Prostate gland (tissue), 2 donors: ENCODE measurements around the gene ANKRD6. TPM values are rescaled to one million over a fixed set of nuclear protein-coding genes. Genes with fewer than 3 reads are reported as not detected.

Experiments used
- DNase-seq: peaks from one replicate; pipeline ENCODE4 v3.0.0-alpha.2; 2019; ENCODE audit warnings: low spot score
- H3K27ac ChIP-seq, 2 donors: fragments of 200-600 bp; sonication (generic); 2 replicates each; pipeline ENCODE4 v1.5.1; 2017 to 2019
- H3K27me3 ChIP-seq: fragments of 200-600 bp; sonication (generic); replicated peaks from 2 replicates; pipeline ENCODE4 v1.5.1; 2019; ENCODE audit not compliant: insufficient read depth
- H3K36me3 ChIP-seq, 2 donors: fragments of 200-600 bp; sonication (generic); 1 replicate in 1 of 2; 2 replicates in 1 of 2; pipeline versions ENCODE4 v1.5.1 to v1.8.1; 2017 to 2019
- H3K4me1 ChIP-seq: fragments of 200-600 bp; sonication (generic); replicated peaks from 2 replicates; pipeline ENCODE4 v1.5.1; 2019
- H3K4me3 ChIP-seq, 2 donors: fragments of 200-600 bp; sonication (generic); 2 replicates each; pipeline ENCODE4 v1.5.1; 2017 to 2019
- H3K9me3 ChIP-seq: fragments of 200-600 bp; sonication (generic); 2 replicates; pipeline ENCODE4 v1.5.1; 2017
- POLR2A ChIP-seq: fragments of 450-650 bp; IDR thresholded peaks from one replicate; pipeline ENCODE4 v1.6.1; 2016; ENCODE audit warnings: antibody characterized with exemption, mild to moderate bottlenecking
- POLR2AphosphoS5 ChIP-seq: sonication (generic); formaldehyde crosslinking; IDR thresholded peaks from one replicate; pipeline ENCODE4 v1.6.1; 2017; ENCODE audit warnings: antibody characterized with exemption
- WGBS: methylation state at CpG from one replicate; pipeline ENCODE4 v1.1.5; 2018; 5-methylcytosine and 5-hydroxymethylcytosine counted together
- intact Hi-C: fragments of 100-400 bp; cut with DNase I; formaldehyde crosslinking; loops from one replicate; pipeline ENCODE4 v1.14.2; 2022
- total RNA-seq, 2 donors: library from RNA; depleted of rRNA; stranded (reverse); fragments of >200 nt; gene quantifications; one replicate each; pipeline ENCODE4 v1.1.0, GENCODE V29; 2016
- TF ChIP-seq, protein P1 (sequence below), 4 experiments: fragments of 200-600 bp in 2 of 4; fragments of 450-650 bp in 2 of 4; sonication (generic) in 2 of 4; IDR thresholded peaks; 1 replicate in 3 of 4; 2 replicates in 1 of 4; pipeline ENCODE4 v1.5.1; 2016 to 2019; ENCODE audit warnings: antibody characterized with exemption in 4 of 4, mild to moderate bottlenecking in 2 of 4, moderate library complexity in 2 of 4

The ANKRD6 gene
- total RNA-seq, 2 donors from 2014 or later = 11.9 to 30.9 TPM

DNA sequence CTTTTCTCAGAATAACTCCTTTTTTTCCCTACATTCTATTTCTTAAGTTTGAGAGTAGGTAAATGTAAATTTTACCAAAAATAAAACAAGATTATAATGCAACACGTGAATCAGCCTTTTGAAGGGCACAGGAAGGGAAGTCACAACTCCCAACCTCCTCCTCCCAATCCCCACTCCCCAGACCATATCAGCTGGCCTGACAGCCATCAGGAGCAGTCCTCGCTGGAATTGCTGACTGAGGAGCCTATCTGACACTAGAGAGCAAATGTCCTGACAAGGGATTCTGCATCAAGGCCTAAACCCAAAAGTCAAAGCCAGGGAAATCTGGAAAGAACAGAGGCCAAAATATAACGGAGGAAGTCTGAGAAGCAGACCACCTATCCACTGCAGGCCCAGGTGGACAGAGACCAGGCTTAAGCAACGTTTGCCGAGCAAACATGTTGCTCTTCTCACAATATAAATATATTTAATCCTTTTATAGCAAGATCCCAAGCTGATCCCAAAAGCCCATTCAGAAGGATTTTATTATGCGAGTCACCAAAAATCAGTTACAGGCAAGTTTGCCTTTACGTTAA is 23.4 kb upstream of the ANKRD6 start:
- intact Hi-C loops = no loop called here
- H3K27ac ChIP-seq = peak overlapping the region in 1 of 2 donors; percentile 21
- DNase-seq = no peak
- H3K36me3 ChIP-seq = no peaks in the 10 kb centered on the region
- no peaks in the 10 kb centered on the region for H3K27me3 ChIP-seq
- no peaks in the 10 kb centered on the region for H3K4me1 ChIP-seq
- H3K9me3 ChIP-seq = no peaks in the 10 kb centered on the region
- H3K4me3 ChIP-seq = no peak overlapping the region
- TF ChIP-seq POLR2AphosphoS5 = no peak
- no peak for TF ChIP-seq POLR2A
- TF ChIP-seq, protein P1, sequence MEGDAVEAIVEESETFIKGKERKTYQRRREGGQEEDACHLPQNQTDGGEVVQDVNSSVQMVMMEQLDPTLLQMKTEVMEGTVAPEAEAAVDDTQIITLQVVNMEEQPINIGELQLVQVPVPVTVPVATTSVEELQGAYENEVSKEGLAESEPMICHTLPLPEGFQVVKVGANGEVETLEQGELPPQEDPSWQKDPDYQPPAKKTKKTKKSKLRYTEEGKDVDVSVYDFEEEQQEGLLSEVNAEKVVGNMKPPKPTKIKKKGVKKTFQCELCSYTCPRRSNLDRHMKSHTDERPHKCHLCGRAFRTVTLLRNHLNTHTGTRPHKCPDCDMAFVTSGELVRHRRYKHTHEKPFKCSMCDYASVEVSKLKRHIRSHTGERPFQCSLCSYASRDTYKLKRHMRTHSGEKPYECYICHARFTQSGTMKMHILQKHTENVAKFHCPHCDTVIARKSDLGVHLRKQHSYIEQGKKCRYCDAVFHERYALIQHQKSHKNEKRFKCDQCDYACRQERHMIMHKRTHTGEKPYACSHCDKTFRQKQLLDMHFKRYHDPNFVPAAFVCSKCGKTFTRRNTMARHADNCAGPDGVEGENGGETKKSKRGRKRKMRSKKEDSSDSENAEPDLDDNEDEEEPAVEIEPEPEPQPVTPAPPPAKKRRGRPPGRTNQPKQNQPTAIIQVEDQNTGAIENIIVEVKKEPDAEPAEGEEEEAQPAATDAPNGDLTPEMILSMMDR (IDR thresholded peaks at IDR 0.05) = no peak
- 80% methylated on average over 7 of the region's 7 CpGs for WGBS

DNA sequence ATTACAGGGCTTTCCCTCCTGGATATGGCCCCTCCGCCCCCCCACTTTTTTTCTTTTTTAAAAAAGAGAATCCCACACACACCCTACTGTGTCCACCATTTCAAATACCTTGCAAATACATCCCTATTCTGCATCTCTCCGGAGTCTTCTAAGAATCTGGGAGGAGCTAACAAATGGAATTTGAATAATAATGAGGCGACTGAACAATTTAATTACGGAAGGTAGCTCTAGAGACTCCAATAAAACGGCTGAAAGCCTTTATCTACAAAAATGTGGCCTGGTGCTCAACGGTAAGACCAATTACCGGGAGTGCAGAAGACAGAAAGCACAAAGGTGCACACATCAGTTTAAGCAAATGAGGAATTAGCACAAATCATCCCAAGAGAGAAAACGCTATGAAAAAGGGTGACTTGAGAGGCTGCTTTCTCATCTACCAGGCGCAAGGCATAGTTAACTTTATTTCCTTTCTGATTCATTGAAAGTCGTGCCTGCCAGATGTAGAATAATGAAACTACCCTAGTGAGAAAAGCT is 22.7 kb upstream of the ANKRD6 start:
- no peaks in the 10 kb centered on the region for H3K9me3 ChIP-seq
- intact Hi-C loops = no loop called here
- no peaks in the 10 kb centered on the region for H3K27me3 ChIP-seq
- no peak for DNase-seq
- no peak overlapping the region for H3K4me3 ChIP-seq
- H3K36me3 ChIP-seq = no peaks in the 10 kb centered on the region
- TF ChIP-seq, protein P1 (IDR thresholded peaks at IDR 0.05) = no peak
- no peak for TF ChIP-seq POLR2A
- TF ChIP-seq POLR2AphosphoS5 = no peak
- H3K27ac ChIP-seq = peak overlapping the region in 1 of 2 donors; percentile 21
- 55% methylated on average over 10 of the region's 10 CpGs for WGBS
- H3K4me1 ChIP-seq = no peaks in the 10 kb centered on the region

DNA sequence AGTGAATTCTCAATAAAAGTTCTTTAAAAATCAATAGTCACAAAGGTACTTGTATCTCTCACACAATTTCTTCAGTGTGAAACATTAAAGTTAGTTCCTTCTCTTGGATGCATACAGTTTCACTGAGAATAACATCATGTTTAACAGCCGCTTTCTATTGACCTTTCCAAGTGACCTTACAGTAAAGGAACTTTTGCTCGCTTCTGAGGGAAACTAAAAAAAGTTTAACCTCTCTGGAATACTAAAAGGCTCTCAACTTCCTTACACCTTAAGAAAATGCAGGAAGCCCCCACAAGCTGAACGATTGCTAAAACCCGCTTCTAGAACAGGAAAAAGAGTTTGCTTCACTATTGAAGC is 22.2 kb upstream of the ANKRD6 start:
- WGBS = 31% methylated on average over 4 of the region's 4 CpGs
- TF ChIP-seq, protein P1 (IDR thresholded peaks at IDR 0.05) = no peak
- TF ChIP-seq POLR2A (no peak), POLR2AphosphoS5 (no peak)
- peak overlapping the region; percentile 79 to 82 for H3K4me3 ChIP-seq
- DNase-seq = no peak
- no peaks in the 10 kb centered on the region for H3K27me3 ChIP-seq
- intact Hi-C loops = no loop called here
- H3K4me1 ChIP-seq = no peaks in the 10 kb centered on the region
- peak overlapping the region; percentile 77 to 84 for H3K27ac ChIP-seq
- H3K36me3 ChIP-seq = no peaks in the 10 kb centered on the region
- no peaks in the 10 kb centered on the region for H3K9me3 ChIP-seq

DNA sequence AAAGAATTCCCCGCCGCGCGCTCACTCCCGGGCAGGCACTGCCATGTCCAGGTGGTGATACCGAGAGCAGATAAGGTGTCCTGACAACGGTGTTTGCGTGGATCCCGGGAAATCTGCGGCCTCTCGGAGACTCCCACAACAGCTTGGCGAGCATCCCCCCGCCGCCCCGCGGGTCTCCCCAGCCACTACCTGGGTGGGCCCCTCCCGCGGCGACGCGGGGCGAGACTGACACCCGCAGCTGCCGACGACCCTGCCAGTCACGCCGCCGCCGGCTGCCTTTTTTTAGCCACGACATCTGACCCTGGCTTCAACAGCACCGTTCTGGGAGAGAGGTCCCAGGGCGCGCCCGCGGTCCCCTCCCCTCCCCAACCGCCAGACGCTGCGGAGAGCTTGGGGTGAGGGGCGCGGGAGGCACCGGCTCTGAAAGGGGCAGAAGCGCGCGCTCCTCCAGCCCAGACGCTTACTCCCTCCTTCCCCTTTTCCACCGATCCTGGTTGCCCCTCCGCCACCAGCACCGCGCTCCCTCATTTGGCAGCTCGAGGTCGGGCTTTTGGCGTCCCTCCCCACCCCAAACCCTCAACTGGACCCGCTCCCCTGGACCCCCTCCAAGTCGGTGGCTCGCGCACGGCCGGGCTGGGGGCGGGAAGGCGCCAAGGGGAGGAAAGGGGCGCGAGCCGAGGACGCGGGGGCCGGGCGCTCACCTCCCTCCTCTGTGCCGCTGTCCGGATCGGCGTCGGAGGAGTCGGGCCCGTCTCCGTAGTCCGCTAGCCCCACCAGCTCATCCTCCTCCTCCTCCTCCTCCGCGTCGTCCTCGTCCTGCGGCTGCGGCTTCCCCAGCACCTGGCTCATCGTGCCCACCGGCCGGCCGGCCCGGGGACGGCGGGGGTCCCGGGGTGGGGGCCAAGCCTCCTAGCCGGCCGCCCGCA is 21.5 kb upstream of the ANKRD6 start:
- peak overlapping the region; percentile 79 to 82 for H3K4me3 ChIP-seq
- DNase-seq = peak; percentile 28
- 1% methylated on average over 82 of the region's 93 CpGs for WGBS
- no peaks in the 10 kb centered on the region for H3K4me1 ChIP-seq
- no peaks in the 10 kb centered on the region for H3K27me3 ChIP-seq
- no peaks in the 10 kb centered on the region for H3K36me3 ChIP-seq
- TF ChIP-seq, protein P1 (IDR thresholded peaks at IDR 0.05) = no peak
- TF ChIP-seq POLR2AphosphoS5 (no peak), POLR2A (no peak)
- peak overlapping the region; percentile 77 to 84 for H3K27ac ChIP-seq
- H3K9me3 ChIP-seq = no peaks in the 10 kb centered on the region
- intact Hi-C loops = no loop called here
